Sigmoid colon (tissue), 4 donors: ENCODE data around the gene COQ7.

Experiments
- CTCF ChIP-seq, 4 experiments: fragments of 450-650 bp in 3 of 4; fragments of 200-600 bp in 1 of 4; IDR thresholded peaks; one replicate each; pipeline ENCODE4 v1.5.1; 2016 to 2019; ENCODE audit warnings: antibody characterized with exemption in 4 of 4, mild to moderate bottlenecking in 3 of 4, moderate library complexity in 2 of 4
- EP300 ChIP-seq, 4 donors: sonication (generic); formaldehyde crosslinking; IDR thresholded peaks; one replicate each; pipeline ENCODE4 v1.6.1; 2017; ENCODE audit warnings: antibody characterized with exemption in 4 of 4
- POLR2A ChIP-seq, 2 donors: fragments of 450-650 bp; IDR thresholded peaks; one replicate each; pipeline ENCODE4 v1.6.1; 2016; ENCODE audit warnings: antibody characterized with exemption in 2 of 2, mild to moderate bottlenecking in 2 of 2, moderate library complexity in 2 of 2
- POLR2AphosphoS5 ChIP-seq, 4 donors: sonication (generic); formaldehyde crosslinking; IDR thresholded peaks; one replicate each; pipeline ENCODE4 v1.6.1; 2017; ENCODE audit warnings: antibody characterized with exemption in 4 of 4

DNA sequence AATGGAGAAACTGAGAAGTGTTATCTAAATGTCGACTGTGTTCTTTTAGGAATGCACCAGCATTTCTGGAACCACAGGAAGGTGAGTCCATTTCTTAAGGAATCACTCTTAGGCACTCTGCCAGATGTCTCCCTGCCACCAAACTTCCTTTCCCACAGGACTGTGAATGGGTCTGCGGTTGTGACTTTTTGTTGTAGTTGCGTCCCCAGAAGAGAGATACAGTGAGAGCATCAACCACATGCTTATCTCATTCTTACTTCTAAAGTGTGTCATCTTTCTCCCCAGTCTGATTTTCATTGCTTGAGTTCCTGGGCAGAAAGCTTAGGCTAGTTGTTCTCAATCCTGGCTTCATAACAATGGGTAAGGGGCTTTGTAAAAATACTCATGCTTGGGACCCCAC, 59.8 kb downstream of the COQ7 start:
- TF ChIP-seq CTCF (IDR thresholded peaks at IDR 0.05) (no peak), POLR2AphosphoS5 (IDR thresholded peaks at IDR 0.05) (no peak), POLR2A (IDR thresholded peaks at IDR 0.05) (no peak), EP300 (IDR thresholded peaks at IDR 0.05) (no peak)
